ENCODE measurements around the gene KIF14.

DNA sequence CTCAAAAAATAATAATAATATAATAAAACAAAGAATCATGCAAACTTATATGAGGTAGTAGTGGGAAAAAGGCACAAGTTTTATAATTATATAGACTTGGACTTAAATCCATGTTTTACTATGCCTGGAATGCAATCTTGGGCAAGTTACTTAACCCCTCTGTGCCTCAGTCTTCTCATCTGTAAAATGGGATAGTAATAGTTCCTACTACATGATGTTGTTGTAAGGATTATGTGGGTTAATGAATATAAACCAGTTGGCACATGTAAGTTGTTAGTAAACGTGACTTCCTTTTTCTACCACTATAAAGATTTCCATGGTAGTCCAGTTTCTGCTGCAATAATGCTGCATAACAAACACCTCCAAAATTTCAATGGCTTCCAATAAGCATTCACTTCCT, 10.8 kb upstream of the KIF14 start:
- TF ChIP-seq CTCF (IDR thresholded peaks at IDR 0.05; ENCODE audit: insufficient read depth, low read length, poor library complexity, severe bottlenecking): no peak
- TF ChIP-seq EZH2phosphoT487 (conservative IDR thresholded peaks at IDR 0.05; ENCODE audit: low read length): no peak
